Tibial nerve (tissue), 4 donors: ENCODE results near the gene ZPR1. TPM values are rescaled to one million over a fixed set of nuclear protein-coding genes. Genes with fewer than 3 reads are reported as not detected.
A peak's percentile ranks its signal among the peaks of the same experiment; 100 is the strongest.
"Not testable (repeated sequence)": the region's sequence is repeated elsewhere in the genome, so short reads cannot be mapped to it uniquely, and the experiment has no call there.

Source experiments
- DNase-seq, 2 donors: peaks; one replicate each; pipeline ENCODE4 v3.0.0-alpha.2; 2019; ENCODE audit warnings: low spot score in 2 of 2
- H3K27ac ChIP-seq, 4 donors: fragments of 200-600 bp; sonication (generic) in 3 of 4; one replicate each; pipeline ENCODE4 v1.5.1; 2017 to 2019; ENCODE audit warnings: mild to moderate bottlenecking in 1 of 4
- H3K27me3 ChIP-seq, 2 donors: fragments of 200-600 bp; sonication (generic) in 1 of 2; one replicate each; pipeline versions ENCODE4 v1.5.1 to v1.6.0; 2017 to 2019
- H3K36me3 ChIP-seq, 3 donors: fragments of 200-600 bp; sonication (generic); one replicate each; pipeline ENCODE4 v1.5.1; 2018 to 2019
- H3K4me1 ChIP-seq, 4 donors: fragments of 200-600 bp; sonication (generic) in 3 of 4; one replicate each; pipeline ENCODE4 v1.5.1; 2017 to 2019
- H3K4me3 ChIP-seq, 4 donors: fragments of 200-600 bp; sonication (generic) in 3 of 4; one replicate each; pipeline ENCODE4 v1.5.1; 2017 to 2019; ENCODE audit warnings: mild to moderate bottlenecking in 1 of 4, moderate library complexity in 1 of 4
- H3K9me3 ChIP-seq, 4 donors: fragments of 200-600 bp; sonication (generic) in 3 of 4; one replicate each; pipeline ENCODE4 v1.5.1; 2017 to 2019
- EP300 ChIP-seq, 2 donors: sonication (generic); formaldehyde crosslinking; IDR thresholded peaks; one replicate each; pipeline ENCODE4 v1.6.1; 2017; ENCODE audit warnings: antibody characterized with exemption in 2 of 2, mild to moderate bottlenecking in 1 of 2
- POLR2A ChIP-seq, 2 donors: fragments of 450-650 bp; IDR thresholded peaks; one replicate each; pipeline ENCODE4 v1.6.1; 2017; ENCODE audit warnings: antibody characterized with exemption in 2 of 2, mild to moderate bottlenecking in 2 of 2, moderate library complexity in 2 of 2
- WGBS, 2 donors: methylation state at CpG; one replicate each; pipeline ENCODE4 v1.1.5; 2018; 5-methylcytosine and 5-hydroxymethylcytosine counted together
- total RNA-seq, 4 donors: library from RNA; depleted of rRNA; stranded (reverse); fragments of >200 nt; gene quantifications; one replicate each; pipeline ENCODE4 v1.1.0, GENCODE V29; 2016
- TF ChIP-seq, protein P1 (sequence below), 5 experiments: fragments of 200-600 bp in 3 of 5; fragments of 450-650 bp in 2 of 5; sonication (generic) in 3 of 5; IDR thresholded peaks; one replicate each; pipeline ENCODE4 v1.5.1; 2016 to 2019; ENCODE audit warnings: antibody characterized with exemption in 5 of 5, mild to moderate bottlenecking in 3 of 5, moderate library complexity in 2 of 5

ZPR1 gene
- total RNA-seq, 4 donors from 2014 or later: 11.4 to 28.5 (median 23.8) TPM

DNA sequence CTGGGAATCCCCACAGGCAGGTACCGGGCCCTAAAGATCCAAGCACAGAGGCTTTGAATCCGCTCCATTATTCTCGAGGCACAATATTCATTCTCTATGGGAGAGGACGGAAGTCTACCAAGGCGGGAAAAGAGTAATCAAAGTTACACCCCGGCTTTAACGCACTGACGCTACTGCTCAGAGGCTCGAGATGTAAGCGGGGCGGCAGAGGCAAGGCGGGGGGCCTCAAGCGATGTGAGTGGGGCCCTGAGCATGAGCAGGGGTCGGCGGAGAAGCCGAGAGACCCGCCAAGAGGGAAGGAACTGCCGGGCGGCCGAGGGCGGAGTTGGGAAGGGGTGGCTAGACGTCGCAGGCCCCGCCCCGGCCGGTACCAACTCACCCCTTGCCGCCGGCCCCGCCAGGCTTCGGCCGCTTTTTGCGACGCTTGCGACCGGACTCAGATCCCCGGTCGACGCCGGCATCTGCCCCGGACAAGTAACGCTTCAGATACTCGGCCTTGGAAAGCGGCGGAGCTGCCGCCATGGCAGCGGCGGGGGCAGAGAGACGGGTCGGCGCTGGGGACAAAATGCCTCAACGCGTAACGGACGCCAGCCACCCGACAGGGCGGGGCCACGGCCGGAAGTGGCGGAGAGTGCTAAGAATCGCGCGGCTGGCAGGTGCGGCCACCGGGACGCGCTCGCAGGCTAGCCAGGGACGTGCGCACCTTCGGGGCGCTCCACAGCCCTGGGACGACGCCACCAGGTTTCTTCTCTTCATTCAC lies 15.2 kb downstream of the ZPR1 start, which contains the start of gene BUD13:
Gene BUD13, minus strand, starts transcription at position 545 of the 760 bp plus-strand sequence. Its CDS starts 23 bp downstream, at position 522.
- peak within 1 kb of the TSS; percentile 91 to 95 (median 94) for H3K27ac ChIP-seq
- TF ChIP-seq, protein P1, sequence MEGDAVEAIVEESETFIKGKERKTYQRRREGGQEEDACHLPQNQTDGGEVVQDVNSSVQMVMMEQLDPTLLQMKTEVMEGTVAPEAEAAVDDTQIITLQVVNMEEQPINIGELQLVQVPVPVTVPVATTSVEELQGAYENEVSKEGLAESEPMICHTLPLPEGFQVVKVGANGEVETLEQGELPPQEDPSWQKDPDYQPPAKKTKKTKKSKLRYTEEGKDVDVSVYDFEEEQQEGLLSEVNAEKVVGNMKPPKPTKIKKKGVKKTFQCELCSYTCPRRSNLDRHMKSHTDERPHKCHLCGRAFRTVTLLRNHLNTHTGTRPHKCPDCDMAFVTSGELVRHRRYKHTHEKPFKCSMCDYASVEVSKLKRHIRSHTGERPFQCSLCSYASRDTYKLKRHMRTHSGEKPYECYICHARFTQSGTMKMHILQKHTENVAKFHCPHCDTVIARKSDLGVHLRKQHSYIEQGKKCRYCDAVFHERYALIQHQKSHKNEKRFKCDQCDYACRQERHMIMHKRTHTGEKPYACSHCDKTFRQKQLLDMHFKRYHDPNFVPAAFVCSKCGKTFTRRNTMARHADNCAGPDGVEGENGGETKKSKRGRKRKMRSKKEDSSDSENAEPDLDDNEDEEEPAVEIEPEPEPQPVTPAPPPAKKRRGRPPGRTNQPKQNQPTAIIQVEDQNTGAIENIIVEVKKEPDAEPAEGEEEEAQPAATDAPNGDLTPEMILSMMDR (IDR thresholded peaks at IDR 0.05): peak in 1 of 5 experiments; percentile 34
- TF ChIP-seq EP300 (IDR thresholded peaks at IDR 0.05): peak; percentile 89 to 93
- TF ChIP-seq POLR2A (IDR thresholded peaks at IDR 0.05): peak; percentile 34 to 50
- peak within 1 kb of the TSS; percentile 82 to 96 (median 94) for H3K4me3 ChIP-seq
- no peaks in the 10 kb centered on the region for H3K27me3 ChIP-seq
- WGBS, 2 donors: 0 to 1% methylated on average over 43 to 45 of the region's 73 CpGs
- DNase-seq: peak; percentile 75 to 83
- H3K4me1 ChIP-seq: peaks cover 0 to 31% (median 22%) of the 10 kb centered on the region in 4 donors
- no peaks in the 10 kb centered on the region for H3K9me3 ChIP-seq
- H3K36me3 ChIP-seq: peaks cover 0 to 38% (median 0%) of the 10 kb centered on the region in 3 donors

DNA sequence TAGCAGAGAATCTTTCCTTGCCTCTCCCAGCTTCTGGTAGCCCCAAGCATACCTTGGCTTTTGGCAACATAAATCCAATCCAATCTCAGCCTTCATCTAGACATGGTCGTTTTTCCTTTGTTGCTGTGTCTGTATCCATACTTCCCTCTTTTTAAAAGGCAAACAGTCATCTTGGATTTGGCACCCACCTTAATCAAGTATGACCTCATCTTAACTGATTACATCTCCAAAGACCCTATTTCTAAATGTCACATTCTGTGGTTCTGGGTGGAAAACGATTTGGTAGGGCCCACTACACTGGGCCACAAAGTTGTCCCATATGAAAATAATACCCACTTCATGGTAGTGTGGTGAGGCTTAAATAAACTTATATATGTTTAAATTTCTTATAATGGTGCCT lies 15.9 kb downstream of the ZPR1 start:
- Histone ChIP-seq H3K9me3 (no peaks in the 10 kb centered on the region), H3K27me3 (no peaks in the 10 kb centered on the region), H3K4me3 (peak overlapping the region; percentile 82 to 96 (median 94)), H3K27ac (peak overlapping the region in 2 of 4 donors; percentile 92 to 95), H3K36me3 (peaks cover 0 to 34% (median 0%) of the 10 kb centered on the region in 3 donors), H3K4me1 (peaks cover 0 to 31% (median 22%) of the 10 kb centered on the region in 4 donors)
- 7 to 12% methylated on average over 2 of the region's 2 CpGs for WGBS, 2 donors
- TF ChIP-seq POLR2A (IDR thresholded peaks at IDR 0.05): no peak
- TF ChIP-seq EP300 (IDR thresholded peaks at IDR 0.05): no peak
- TF ChIP-seq, protein P1 (IDR thresholded peaks at IDR 0.05): no peak
- no peak for DNase-seq

DNA sequence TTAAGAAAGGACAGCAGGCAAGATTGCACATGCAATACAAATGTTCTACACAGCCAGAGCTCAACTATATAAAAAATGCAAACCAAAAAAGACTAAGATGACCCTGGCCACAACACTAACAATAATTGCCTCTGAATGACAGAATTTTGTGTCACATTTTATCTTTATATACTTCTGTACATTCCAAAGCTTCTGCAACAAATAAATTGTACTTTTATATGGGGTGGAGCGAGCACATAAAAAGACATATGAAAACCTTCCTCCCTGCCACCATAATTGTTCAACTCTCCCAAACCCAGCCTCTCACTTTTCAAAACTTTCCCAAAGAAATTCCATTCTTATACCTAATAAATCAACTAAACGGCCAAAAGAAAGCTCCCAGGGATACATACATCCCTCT lies 25.7 kb downstream of the ZPR1 start:
- Histone ChIP-seq H3K27ac (no peak overlapping the region), H3K9me3 (no peaks in the 10 kb centered on the region), H3K36me3 (peaks cover 7 to 82% (median 9%) of the 10 kb centered on the region in 3 donors), H3K4me1 (no peaks in the 10 kb centered on the region), H3K27me3 (no peaks in the 10 kb centered on the region), H3K4me3 (no peak overlapping the region)
- 83 to 85% methylated on average over 2 of the region's 2 CpGs for WGBS, 2 donors
- no peak for DNase-seq
- TF ChIP-seq POLR2A (IDR thresholded peaks at IDR 0.05): no peak
- TF ChIP-seq, protein P1 (IDR thresholded peaks at IDR 0.05): no peak
- no peak for TF ChIP-seq EP300 (IDR thresholded peaks at IDR 0.05)

DNA sequence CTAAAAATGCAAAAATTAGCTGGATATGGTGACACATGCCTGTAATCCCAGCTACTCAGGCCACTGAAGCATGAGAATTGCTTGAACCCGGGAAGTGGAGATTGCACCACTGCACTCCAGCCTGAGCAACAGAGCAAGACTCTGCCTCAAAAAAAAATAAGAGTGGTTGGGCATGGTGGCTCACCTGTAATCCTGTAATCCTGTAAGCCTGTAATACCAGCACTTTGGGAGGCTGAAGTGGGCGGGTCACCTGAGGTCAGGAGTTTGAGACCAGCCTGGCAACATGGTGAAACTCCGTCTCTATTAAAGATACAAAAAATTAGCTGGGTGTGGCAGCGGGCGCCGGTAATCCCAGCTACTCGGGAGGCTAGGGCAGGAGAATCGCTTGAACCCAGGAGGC lies 31.8 kb downstream of the ZPR1 start:
- H3K9me3 ChIP-seq, H3K4me1 ChIP-seq, H3K4me3 ChIP-seq, H3K27ac ChIP-seq, H3K27me3 ChIP-seq, DNase-seq: not testable (repeated sequence)
- H3K36me3 ChIP-seq: peaks cover 0 to 94% (median 16%) of the 10 kb centered on the region in 3 donors
- WGBS, 2 donors: 88 to 95% methylated on average over 8 of the region's 8 CpGs

DNA sequence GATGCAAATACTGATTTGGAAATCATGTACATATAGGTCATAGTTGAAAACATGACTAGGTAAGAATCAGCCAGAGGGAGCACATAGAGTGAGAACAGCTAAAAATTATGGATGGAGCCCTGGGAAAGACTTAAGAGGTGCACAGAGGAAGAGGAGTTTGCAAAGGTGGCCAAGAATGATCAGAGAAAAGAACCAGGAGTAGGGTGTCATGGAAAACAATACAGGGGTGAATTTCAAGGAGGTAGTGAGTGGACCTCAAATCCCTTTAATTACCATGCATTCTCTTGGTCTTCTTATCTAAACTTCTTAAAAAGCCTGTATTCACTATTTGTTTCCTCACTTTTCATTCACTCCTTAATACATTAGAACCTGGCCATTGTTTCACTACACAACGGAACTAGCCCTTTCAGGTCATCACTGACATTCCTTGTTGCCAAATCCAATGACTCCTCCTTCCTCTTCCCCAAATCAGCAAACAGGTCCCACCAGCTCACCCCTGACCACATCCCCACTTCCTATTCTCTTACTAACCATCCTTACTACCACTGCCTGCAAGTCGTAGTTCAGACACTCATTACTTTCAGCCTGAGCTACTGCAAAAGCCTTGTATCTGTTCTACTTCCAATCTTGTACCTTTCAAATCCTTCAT lies 37.6 kb downstream of the ZPR1 start:
- Histone ChIP-seq H3K9me3 (no peaks in the 10 kb centered on the region), H3K4me1 (no peaks in the 10 kb centered on the region), H3K4me3 (no peak overlapping the region), H3K27me3 (no peaks in the 10 kb centered on the region), H3K27ac (no peak overlapping the region), H3K36me3 (peaks cover 0 to 93% (median 3%) of the 10 kb centered on the region in 3 donors)
- no peak for DNase-seq
- WGBS, 2 donors: 82 to 85% methylated on average over 2 of the region's 2 CpGs
- TF ChIP-seq, protein P1 (IDR thresholded peaks at IDR 0.05): no peak
- no peak for TF ChIP-seq POLR2A (IDR thresholded peaks at IDR 0.05)
- no peak for TF ChIP-seq EP300 (IDR thresholded peaks at IDR 0.05)
